Gastroesophageal sphincter (tissue), 3 donors: Measurements from ENCODE around the gene HMGN4.

Source experiments
- POLR2A ChIP-seq, 2 donors: fragments of 450-650 bp; IDR thresholded peaks; one replicate each; pipeline ENCODE4 v1.6.1; 2017; ENCODE audit warnings: antibody characterized with exemption in 2 of 2, mild to moderate bottlenecking in 2 of 2, moderate library complexity in 1 of 2
- TF ChIP-seq, protein P1 (sequence below), 4 experiments: fragments of 200-600 bp in 2 of 4; fragments of 450-650 bp in 2 of 4; sonication (generic) in 1 of 4; IDR thresholded peaks; one replicate each; pipeline ENCODE4 v1.5.1; 2017 to 2019; ENCODE audit warnings: antibody characterized with exemption in 4 of 4, mild to moderate bottlenecking in 2 of 4, moderate library complexity in 2 of 4

- TF ChIP-seq, protein P1, sequence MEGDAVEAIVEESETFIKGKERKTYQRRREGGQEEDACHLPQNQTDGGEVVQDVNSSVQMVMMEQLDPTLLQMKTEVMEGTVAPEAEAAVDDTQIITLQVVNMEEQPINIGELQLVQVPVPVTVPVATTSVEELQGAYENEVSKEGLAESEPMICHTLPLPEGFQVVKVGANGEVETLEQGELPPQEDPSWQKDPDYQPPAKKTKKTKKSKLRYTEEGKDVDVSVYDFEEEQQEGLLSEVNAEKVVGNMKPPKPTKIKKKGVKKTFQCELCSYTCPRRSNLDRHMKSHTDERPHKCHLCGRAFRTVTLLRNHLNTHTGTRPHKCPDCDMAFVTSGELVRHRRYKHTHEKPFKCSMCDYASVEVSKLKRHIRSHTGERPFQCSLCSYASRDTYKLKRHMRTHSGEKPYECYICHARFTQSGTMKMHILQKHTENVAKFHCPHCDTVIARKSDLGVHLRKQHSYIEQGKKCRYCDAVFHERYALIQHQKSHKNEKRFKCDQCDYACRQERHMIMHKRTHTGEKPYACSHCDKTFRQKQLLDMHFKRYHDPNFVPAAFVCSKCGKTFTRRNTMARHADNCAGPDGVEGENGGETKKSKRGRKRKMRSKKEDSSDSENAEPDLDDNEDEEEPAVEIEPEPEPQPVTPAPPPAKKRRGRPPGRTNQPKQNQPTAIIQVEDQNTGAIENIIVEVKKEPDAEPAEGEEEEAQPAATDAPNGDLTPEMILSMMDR (IDR thresholded peaks at IDR 0.05) = no peak
- TF ChIP-seq POLR2A (IDR thresholded peaks at IDR 0.05) = no peak
Measured at GRCh38 chr6:26534681-26535465, 3.3 kb upstream of the HMGN4 start.
